ENCODE data around the gene FRMPD3.

Gene FRMPD3

GRCh38 chrX:107482046-107482445, 32.6 kb downstream of the FRMPD3 start:
- no peak for DNase-seq (ENCODE audit: low spot score)

- DNase-seq (ENCODE audit: low spot score), result peak; percentile 13
Observed at GRCh38 chrX:107484002-107484726, 34.7 kb downstream of the FRMPD3 start.

DNA sequence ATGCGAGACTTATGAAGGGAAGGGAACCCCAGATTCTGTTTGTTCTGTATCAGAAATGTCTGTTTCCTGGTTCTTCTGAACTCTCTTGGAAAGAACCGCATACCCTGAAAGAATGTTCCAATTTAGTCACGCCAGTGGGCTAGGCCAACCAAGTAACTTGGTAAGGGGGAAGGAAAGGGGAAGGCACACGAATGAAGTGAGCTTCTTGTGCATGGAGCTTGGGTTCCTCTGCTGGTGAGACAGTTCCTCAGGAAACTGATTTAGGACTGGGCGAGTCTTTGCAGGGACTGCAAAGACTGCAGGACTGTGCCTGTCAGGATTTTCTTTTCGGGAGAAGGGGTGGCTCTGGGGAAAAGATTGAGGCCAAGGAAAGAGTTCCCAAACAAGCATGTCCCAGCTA, 35.6 kb downstream of the FRMPD3 start:
- DNase-seq (ENCODE audit: low spot score), result no peak

GRCh38 chrX:107493141-107493540, 43.7 kb downstream of the FRMPD3 start:
- no peak for DNase-seq (ENCODE audit: low spot score)

GRCh38 chrX:107496786-107497185, 47.3 kb downstream of the FRMPD3 start:
- no peak for DNase-seq (ENCODE audit: low spot score)

Data from AG08395 (cell line).